ENCODE results near the gene IMMP2L.

Gene IMMP2L

DNA sequence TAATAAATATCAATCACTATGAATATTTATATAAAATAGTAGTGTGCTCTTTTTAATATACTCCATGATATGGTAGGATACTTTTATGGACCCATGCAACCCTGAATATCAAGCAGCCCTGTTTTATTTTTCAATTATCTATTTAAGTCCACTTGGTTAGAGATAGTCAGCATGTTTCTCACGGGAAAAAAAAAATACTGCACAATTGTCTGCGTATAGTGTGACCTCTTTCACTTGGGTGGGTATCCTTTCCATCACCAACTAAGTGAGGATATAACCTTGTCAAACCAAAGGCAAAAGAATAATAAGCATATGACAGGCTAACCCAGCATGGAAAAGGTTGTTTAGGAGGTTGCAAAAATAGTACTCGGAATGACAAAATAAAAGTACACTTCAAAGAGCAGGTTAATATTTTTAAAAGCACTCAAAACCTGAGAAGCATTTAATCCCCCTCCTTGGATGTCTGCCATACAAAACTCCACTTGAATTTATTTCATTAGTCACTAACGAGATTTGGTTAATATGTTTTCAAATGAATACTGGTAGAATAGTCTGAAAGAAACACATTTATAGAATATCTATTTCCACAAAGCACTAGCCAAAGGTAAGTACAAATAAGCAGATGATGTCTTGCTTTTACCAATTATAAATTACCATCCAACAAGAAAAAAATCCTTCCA lies 76.5 kb downstream of the IMMP2L start:
- DNase-seq (ENCODE audit: low read depth) = peak; percentile 62
- TF ChIP-seq, protein P1, sequence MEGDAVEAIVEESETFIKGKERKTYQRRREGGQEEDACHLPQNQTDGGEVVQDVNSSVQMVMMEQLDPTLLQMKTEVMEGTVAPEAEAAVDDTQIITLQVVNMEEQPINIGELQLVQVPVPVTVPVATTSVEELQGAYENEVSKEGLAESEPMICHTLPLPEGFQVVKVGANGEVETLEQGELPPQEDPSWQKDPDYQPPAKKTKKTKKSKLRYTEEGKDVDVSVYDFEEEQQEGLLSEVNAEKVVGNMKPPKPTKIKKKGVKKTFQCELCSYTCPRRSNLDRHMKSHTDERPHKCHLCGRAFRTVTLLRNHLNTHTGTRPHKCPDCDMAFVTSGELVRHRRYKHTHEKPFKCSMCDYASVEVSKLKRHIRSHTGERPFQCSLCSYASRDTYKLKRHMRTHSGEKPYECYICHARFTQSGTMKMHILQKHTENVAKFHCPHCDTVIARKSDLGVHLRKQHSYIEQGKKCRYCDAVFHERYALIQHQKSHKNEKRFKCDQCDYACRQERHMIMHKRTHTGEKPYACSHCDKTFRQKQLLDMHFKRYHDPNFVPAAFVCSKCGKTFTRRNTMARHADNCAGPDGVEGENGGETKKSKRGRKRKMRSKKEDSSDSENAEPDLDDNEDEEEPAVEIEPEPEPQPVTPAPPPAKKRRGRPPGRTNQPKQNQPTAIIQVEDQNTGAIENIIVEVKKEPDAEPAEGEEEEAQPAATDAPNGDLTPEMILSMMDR (conservative IDR thresholded peaks at IDR 0.05; ENCODE audit: low read depth, low read length) = no peak
- H3K4me3 ChIP-seq (ENCODE audit: low read length) = no peak overlapping the region

DNA sequence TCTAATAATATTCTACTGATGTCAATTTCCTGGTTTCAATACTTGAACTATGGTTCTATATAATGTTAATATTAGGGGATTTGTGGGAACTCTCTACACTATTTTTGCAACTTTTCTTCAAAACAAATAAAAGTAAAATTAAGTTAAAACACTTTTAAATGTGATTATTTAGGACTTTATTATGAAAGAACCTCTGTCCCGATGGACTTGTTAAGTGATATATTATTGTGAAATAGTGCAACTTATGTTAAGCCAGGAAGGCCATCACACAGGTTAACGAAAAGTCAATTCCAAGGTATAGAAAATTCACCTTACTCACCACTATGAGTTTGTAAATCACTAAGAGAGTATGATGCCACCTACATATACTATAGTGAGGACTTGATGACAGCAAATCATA lies 79.2 kb downstream of the IMMP2L start:
- H3K4me3 ChIP-seq (ENCODE audit: low read length) = no peak overlapping the region
- no peak for DNase-seq (ENCODE audit: low read depth)
- TF ChIP-seq, protein P1 (conservative IDR thresholded peaks at IDR 0.05; ENCODE audit: low read depth, low read length) = no peak

DNA sequence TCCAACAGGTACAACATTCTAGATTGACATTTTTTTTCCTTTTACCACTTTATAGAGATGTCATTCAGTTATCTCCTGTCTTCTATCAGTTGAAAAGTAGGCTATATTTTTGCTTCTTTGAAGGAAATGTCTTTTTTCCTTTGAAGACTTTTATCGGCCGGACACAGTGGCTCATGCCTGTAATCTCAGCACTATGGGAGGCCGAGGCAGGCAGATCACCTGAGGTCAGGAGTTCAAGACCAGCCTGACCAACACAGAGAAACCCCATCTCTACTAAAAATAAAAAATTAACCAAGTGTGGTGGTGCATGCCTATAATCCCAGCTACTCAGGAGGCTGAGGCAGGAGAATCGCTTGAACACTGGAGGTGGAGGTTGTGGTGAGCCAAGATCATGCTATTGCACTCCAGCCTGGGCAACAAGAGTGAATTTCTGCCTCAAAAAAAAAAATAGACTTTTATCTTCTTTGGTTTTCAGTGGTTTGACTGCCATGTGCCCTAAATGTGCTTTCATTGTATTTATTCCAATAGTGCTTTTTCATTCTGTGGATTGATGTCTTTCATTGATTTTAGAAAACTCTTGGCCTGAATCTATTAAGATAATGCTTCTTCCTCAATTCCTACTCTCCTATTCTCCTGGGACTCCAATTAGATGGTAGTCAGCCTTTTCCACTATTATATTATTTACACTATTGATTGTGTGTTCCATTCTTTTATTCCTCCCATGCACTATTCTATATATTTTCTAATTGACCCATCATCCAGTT lies 84.6 kb downstream of the IMMP2L start:
- no peak overlapping the region for H3K4me3 ChIP-seq (ENCODE audit: low read length)
- TF ChIP-seq, protein P1 (conservative IDR thresholded peaks at IDR 0.05; ENCODE audit: low read depth, low read length) = no peak
- DNase-seq (ENCODE audit: low read depth) = no peak

DNA sequence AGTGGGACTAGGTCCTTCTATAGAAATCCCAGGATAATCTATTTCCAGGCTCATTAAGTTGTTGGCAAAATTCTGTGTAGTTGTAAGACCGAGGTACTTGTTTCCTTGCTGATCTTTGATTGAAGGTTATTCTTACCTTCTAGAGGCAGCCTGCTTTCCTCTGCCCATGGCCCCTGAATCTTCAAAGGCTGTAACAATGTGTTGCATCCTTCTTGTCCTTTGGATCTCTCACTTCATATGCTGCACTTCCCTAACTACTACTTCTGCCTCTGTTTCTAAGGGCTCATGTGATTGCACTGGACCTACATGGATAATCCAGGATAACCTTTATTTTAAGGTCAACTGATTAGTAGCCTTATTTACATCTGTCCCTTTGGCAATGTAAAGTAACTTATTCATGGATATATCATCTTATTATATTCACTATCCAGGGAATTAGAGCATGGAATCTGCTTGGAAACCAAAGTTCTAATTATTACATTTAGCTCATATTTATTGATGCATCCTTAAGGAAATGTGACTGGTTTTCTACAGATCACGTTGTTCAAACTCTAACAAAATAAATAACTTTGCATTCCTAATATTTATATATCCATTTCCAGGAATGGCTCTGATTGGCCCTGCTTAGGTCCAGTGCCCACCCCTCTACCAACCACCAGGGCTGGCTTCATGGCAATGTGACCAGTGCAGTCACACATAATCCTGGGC lies 85.6 kb downstream of the IMMP2L start:
- no peak for DNase-seq (ENCODE audit: low read depth)
- TF ChIP-seq, protein P1 (conservative IDR thresholded peaks at IDR 0.05; ENCODE audit: low read depth, low read length) = no peak
- no peak overlapping the region for H3K4me3 ChIP-seq (ENCODE audit: low read length)

DNA sequence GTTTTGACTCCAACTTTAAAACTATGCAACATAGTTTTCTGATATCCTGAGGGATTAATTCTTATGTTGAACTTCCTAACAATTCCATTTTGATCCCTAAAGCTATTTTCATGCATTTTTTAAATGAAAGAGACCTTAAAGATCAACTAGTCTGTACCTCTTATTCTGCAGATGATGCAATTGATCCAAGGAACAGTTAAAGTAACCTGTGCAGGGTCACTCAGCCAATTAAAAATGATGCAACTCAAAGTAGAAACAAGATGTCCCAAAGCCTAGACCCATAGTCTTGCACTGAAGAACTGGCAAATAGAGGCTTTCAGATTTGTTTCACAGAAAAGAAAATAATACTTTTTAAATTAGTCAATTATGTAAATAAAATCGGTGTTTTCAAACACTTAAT lies 86.3 kb downstream of the IMMP2L start:
- no peak overlapping the region for H3K4me3 ChIP-seq (ENCODE audit: low read length)
- TF ChIP-seq, protein P1 (conservative IDR thresholded peaks at IDR 0.05; ENCODE audit: low read depth, low read length) = no peak
- DNase-seq (ENCODE audit: low read depth) = no peak

DNA sequence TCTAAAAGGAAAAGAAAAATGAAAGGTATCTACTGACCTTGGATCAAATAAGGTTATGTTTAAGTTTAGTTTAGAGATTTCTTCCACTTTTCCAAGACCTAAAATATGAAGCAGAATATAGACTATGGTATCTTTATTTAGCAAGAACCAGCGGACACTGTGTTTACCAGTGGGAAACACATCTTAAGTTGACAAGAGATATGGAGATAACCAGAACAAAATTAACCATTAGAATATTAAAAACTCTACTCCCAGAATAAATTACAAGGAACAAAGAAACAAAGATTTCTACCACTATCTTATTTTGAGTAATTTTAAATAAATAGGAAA lies 86.9 kb downstream of the IMMP2L start:
- H3K4me3 ChIP-seq (ENCODE audit: low read length) = no peak overlapping the region
- DNase-seq (ENCODE audit: low read depth) = no peak
- TF ChIP-seq, protein P1 (conservative IDR thresholded peaks at IDR 0.05; ENCODE audit: low read depth, low read length) = no peak

Data from retinal pigment epithelial cell (primary cell).